ENCODE results near the gene NOC4L.
"Not testable (repeated sequence)": the region's sequence is repeated elsewhere in the genome, so short reads cannot be mapped to it uniquely, and the experiment has no call there.

NOC4L gene

DNA sequence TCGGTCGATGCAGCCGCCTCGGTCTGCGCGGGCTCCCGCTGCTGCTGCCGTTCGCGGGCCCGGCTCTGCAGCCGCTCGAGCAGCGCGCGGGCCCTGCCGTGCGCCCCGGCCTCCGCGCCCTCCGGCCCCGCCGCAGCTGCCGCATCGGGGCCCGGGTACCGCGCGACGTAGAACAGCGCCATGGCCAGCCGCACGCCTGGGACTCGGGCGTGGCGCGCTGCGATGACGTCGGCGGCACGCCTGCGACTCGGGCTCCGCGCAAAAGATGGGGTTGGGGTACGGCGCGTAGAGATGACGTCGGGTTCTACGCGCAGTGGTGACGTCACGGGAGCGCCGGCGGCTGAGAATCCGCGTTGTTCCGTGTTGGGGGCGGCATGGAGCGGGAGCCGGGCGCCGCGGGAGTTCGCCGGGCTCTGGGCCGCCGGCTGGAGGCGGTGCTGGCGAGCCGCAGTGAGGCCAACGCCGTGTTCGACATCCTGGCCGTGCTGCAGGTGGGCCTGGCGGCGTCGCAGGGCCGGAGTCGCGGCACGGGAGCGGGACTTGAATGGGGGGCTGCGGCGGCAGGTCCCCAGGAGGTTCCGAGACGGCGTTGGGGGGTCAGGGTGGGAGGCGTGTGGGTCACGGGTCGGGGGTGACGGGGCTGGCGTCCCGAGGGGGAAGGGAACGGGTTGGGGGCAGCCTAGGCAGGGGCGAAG, at the start of gene NOC4L, which contains the start of gene DDX51:
TSS of gene NOC4L (plus strand) at position 343 of the 695 bp plus-strand sequence. CDS start at position 375, 32 bp downstream.
TSS of gene DDX51 (minus strand) at position 205 of the 695 bp plus-strand sequence. CDS start at position 182, 23 bp downstream.
- no peak for TF ChIP-seq CTCF (conservative IDR thresholded peaks at IDR 0.05)
- TF ChIP-seq ZFX (IDR thresholded peaks at IDR 0.05) = peak; percentile 54
- peak within 1 kb of the TSS; percentile 88 for H3K27ac ChIP-seq

- no peak overlapping the region for H3K27ac ChIP-seq
- TF ChIP-seq CTCF (conservative IDR thresholded peaks at IDR 0.05) (no peak), ZFX (IDR thresholded peaks at IDR 0.05) (no peak)
These were observed 48.5 kb upstream of the NOC4L start for GRCh38 chr12:132095520-132096409.

DNA sequence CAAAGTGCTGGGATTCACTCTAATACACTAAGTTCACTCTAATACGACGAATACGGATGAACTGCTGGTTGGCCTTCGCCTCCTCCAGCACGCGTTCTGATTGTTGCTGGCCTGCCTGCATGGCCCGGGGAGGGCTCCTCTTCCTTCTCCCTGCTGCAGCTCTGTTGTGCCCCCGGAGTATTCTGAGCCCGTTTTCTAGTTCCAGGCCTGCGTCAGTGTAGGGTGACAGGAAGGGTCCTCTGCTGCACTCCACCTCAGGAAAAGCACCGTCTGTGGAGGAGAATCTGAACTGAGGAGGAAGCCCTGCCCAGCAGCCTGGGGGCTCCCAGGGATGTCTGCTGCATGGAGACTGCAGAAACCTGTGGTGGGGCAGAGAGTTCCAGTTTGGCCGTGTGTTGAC, 44.5 kb upstream of the NOC4L start:
- no peak for TF ChIP-seq ZFX (IDR thresholded peaks at IDR 0.05)
- H3K27ac ChIP-seq = no peak overlapping the region

GRCh38 chr12:132100306-132101065, 43.8 kb upstream of the NOC4L start:
- TF ChIP-seq CTCF (conservative IDR thresholded peaks at IDR 0.05) (no peak), ZFX (IDR thresholded peaks at IDR 0.05) (no peak)
- H3K27ac ChIP-seq = no peak overlapping the region

DNA sequence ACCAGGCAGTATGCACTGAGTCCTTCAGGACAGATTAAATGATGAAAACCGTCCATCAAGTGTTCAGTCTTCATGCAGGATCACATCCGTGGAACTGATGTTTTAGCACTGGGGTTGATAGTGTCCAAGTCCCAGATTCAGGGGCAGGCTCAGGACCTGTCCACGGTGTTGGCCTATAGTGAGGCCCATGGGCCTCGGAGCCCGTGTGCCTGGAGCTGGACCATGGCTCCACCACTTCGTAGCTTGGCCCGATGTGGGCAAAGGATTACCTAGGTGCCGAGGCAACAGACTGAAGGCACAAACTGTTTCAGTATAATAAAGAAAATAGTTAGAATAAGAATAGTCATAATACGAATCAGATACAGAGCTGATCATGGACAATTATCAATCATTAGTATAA, 42.0 kb upstream of the NOC4L start:
- H3K27ac ChIP-seq = no peak overlapping the region
- TF ChIP-seq ZFX (IDR thresholded peaks at IDR 0.05) (no peak), CTCF (conservative IDR thresholded peaks at IDR 0.05) (no peak)

DNA sequence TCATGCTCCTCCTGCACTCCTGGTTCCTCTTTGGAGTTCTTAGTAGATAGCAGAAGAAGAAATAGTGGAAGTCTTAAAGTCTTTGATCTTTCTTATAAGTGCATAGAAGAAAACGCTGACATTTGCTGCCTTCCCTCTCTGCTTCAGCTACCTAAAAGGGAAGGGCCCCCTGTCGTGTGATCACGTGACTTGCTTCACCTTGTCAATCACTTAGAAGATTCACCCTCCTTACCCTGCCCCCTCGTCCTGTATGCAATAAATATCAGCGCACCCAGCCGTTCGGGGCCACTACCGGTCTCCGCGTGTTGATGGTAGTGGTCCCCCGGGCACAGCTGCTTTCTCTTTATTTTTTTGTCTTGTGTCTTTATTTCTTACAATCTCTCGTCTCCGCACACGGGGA, 41.2 kb upstream of the NOC4L start:
- not testable (repeated sequence) for H3K27ac ChIP-seq

- TF ChIP-seq CTCF (conservative IDR thresholded peaks at IDR 0.05) = no peak
- no peak for TF ChIP-seq ZFX (IDR thresholded peaks at IDR 0.05)
- H3K27ac ChIP-seq = no peak overlapping the region
These were observed 40.5 kb upstream of the NOC4L start for GRCh38 chr12:132103542-132104308.
